GM18507 (cell line): ENCODE measurements around the gene C4orf54.

ENCODE experiments used
- DNase-seq: peaks from one replicate; pipeline ENCODE4 v3.0.0; 2011; ENCODE audit warnings: low read depth; ENCODE audit not compliant: insufficient read length; ENCODE audit errors: extremely low spot score
- FAIRE-seq: peaks from 2 replicates; lab custom pipeline; 2011; peaks lifted over from hg19 to GRCh38; lab: Jason Lieb, UNC

The C4orf54 gene

GRCh38 chr4:99657798-99658197, at the start of gene C4orf54:
TSS of gene C4orf54 (minus strand) at chr4:99657828. CDS start at chr4:99654648, 3,180 bp downstream.
- DNase-seq (no peak), FAIRE-seq (no peak)

DNA sequence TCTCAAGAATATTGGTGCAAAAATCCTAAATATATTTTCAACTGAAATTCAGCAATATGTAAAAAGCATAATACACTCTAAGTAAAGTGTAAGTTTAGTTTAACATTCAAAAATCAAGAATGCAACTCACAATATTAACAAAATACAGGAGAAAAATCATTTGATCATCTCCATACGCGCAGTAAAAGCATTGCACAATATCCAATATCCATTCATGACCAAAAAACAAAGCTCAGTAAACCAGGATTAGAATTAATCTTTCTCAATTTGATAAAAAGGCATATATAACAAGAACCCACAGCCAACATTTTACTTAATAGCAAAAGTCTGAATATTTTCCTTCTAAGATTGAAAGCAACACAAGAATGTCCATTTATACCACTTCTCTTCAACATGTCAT, 48.3 kb upstream of the C4orf54 start:
- DNase-seq (no peak), FAIRE-seq (no peak)

- FAIRE-seq = no peak
- no peak for DNase-seq
Observed at GRCh38 chr4:99696801-99697200, 39.2 kb upstream of the C4orf54 start.

DNA sequence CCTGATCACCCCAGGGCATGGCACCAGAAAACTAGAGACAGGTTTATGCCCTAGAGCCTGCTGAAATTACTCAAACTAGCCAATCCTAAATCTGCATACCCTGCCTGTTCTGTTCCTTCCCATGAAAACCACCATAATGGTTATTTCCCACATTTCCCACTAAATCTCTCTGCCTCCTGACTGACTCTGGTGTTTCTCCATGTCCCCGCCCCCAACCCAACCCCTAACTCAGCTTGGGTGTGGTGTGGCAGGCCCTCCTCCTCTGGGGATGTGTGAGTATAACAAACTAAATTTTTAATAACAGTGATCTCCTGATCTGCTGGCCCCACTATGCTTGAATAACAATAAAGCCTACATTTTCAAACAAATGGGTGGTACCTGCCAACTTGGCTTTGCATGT, 35.5 kb upstream of the C4orf54 start:
- FAIRE-seq (no peak), DNase-seq (no peak)

- DNase-seq = no peak
Observed at GRCh38 chr4:99690990-99691389, 33.4 kb upstream of the C4orf54 start.

DNA sequence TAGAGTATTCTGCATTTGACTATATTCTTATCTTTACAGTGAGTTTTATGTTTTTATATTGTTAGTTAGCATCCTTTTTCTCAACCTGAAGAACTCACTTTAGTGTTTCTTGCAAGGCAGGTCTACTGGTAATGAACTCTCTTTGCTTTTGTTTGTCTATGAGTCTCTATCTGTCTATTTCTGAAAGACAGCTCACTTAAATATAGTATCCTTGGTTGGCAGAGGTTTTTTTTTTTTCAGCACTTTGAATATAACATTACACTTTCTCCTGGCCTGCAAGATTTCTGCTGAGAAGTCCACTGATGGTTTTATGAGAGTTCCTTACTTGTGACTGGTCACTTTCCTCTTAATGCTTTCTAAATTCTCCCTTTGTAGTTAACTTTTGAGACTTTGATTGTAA, 32.8 kb upstream of the C4orf54 start:
- no peak for DNase-seq
- no peak for FAIRE-seq

More at GRCh38 chr4:99690990-99691389, 33.4 kb upstream of the C4orf54 start:
- no peak for FAIRE-seq

DNA sequence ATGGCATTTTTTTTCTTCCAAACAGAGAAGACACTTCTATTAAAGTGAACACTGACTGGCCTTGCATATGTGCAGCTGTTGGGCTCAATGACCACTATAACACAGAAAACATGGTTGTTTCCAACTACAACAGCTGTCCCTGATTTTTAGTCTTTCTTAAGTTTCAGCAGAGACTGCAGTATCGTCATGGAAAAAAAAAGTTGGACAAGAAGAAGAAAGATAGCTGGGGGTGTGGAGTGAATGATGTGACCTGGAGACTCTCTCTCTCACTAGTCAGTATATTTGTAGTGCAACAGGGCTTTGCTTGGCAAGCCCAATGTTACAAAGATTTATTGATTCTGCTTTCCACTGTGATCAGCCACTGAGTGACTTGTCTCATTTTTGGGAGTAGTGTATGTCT, 29.5 kb upstream of the C4orf54 start:
- no peak for DNase-seq

DNA sequence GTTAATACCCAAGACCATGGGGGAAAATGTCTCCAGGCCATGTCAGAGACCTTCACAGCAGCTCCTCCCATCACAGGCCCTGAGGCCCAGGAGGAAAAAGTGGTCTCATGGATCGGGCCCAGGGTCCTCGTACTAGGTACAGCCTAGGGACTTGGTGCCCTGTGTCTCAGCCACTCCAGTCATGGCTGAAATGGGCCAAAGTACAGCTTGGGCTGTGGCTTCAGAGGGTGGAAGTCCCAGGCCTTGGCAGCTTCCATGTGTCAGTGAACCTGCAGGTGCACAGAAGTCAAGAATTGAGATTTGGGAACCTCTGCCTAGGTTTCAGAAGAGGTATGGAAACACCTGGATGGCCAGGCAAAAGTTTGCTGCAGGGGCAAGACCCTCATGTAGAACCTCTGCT, 27.6 kb upstream of the C4orf54 start:
- no peak for DNase-seq
- FAIRE-seq = no peak

More for the DNA sequence above, 29.5 kb upstream of the C4orf54 start:
- no peak for FAIRE-seq

DNA sequence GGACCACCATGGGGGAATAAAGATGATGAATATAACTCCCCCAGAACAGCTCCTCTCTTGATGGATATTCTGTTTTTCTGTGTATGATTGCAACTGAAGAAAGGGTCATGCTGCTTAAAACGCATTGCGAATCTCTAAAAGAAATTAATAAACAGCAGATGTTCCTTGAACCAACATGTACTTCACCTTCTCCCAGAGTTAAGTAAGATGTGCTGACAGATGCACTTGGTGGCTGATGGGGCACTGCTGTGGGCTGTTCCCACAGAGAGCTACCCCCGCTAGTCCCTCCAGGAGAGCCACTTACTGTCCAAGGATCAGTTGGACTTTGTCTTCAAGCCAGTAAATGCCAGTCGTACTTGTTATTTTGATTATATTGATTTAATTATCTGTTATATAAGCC, 26.3 kb upstream of the C4orf54 start:
- FAIRE-seq (no peak), DNase-seq (no peak)

GRCh38 chr4:99679976-99680375, 22.3 kb upstream of the C4orf54 start:
- no peak for DNase-seq

DNA sequence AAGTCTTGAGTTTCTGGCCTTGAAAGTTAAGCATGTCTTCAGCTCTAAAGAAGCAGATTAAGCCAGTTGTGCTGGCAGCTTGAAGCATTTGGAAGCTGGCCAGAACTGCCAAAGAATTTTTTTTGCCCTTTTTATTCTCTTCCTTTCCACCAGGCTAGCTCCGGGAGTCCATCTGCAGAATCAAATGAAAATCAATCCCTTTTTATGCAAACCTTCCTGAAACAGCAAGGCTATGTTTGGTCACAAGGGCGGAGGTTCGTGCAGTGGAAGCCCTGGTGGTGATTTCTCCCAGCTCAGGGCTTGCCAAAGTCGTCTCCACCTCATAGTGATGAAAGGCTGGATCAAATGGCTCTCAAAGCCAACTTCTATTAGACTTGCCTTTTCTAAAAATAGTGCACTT, 21.6 kb upstream of the C4orf54 start:
- no peak for DNase-seq
- no peak for FAIRE-seq

More at GRCh38 chr4:99679976-99680375, 22.3 kb upstream of the C4orf54 start:
- no peak for FAIRE-seq

DNA sequence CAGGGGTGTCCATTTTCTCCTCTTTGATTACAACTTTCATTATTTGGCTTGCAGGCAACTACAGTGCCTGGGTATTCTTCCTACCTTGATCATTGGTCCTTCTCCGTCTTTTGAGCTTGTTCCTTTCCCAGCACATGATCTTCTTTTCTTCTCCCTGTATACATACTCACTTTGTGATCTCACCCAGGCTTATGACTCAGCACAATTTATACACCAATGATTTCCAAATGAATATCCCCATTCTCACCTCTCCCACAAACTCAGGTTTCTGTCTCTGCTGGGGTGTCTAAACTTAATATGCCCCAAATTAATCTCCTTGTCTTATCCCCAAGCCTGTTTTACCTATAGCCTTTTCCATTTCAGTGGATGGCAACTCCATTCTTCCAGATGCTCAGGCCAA, 19.5 kb upstream of the C4orf54 start:
- FAIRE-seq = no peak

GRCh38 chr4:99670409-99671073, 12.9 kb upstream of the C4orf54 start:
- FAIRE-seq = no peak

More for the DNA sequence above, 19.5 kb upstream of the C4orf54 start:
- no peak for DNase-seq

DNA sequence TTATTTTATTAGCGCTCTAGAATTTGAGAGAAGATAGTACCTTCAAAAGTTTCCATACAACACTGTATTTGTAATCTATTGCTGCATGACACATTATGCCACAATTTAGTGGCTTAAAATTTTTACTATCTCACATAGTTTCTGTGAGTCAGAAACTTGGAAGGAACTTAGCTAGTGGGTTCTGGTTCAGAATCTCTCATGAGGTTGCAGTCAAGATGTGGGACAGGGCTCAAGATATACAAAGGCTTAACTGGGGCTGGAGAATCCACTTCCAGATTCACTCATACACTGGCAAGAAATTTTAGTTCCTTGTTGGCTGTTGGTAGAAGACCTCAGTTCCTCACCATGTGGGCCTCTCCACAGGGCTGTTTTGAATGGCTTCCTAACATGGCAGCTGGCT, 11.5 kb upstream of the C4orf54 start:
- FAIRE-seq (no peak), DNase-seq (no peak)

More at GRCh38 chr4:99670409-99671073, 12.9 kb upstream of the C4orf54 start:
- DNase-seq = no peak

- no peak for DNase-seq
- no peak for FAIRE-seq
Observed at GRCh38 chr4:99668472-99668871, 10.8 kb upstream of the C4orf54 start.

GRCh38 chr4:99665983-99666382, 8.4 kb upstream of the C4orf54 start:
- DNase-seq (no peak), FAIRE-seq (no peak)

GRCh38 chr4:99664716-99665115, 7.1 kb upstream of the C4orf54 start:
- FAIRE-seq = no peak
- no peak for DNase-seq

GRCh38 chr4:99661907-99662306, 4.3 kb upstream of the C4orf54 start:
- DNase-seq (no peak), FAIRE-seq (no peak)

GRCh38 chr4:99658666-99659065, 1.0 kb upstream of the C4orf54 start:
- FAIRE-seq (no peak), DNase-seq (no peak)

DNA sequence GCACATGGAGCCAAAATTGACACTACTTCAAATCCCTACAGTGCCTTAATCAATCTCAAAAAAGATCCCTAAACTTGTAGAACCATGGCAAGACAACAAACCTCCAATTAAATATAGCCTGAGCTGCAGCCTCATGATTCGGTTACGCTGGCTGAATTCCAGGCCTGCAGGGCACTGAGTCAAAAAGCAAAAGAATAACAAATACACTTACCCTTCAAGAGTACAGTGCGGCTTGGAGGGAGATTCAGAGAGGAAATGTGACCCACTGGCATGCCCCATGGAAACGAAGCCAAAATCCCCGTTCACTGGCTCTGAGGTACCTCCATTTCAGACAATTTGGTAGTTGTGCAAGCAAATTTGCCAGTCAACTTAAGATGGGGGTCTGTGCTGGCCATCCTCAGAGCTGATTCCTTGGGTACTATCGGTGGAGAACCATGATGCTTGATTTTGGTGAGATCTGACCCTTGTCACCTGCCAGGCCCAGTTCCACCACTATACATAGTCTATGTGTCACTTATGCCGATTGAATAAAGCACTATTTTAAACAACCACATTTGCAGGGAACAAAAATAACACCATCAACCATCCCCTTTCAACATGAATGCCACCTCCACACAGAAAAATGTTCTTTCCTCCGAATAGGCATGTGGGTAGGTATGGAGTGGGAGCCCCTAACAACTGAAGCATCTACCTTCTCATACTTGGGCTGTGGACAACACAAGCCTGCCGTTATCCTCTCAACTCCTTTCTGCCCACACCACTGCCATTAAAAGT, 2.1 kb downstream of the C4orf54 start:
- no peak for DNase-seq
- FAIRE-seq = no peak

DNA sequence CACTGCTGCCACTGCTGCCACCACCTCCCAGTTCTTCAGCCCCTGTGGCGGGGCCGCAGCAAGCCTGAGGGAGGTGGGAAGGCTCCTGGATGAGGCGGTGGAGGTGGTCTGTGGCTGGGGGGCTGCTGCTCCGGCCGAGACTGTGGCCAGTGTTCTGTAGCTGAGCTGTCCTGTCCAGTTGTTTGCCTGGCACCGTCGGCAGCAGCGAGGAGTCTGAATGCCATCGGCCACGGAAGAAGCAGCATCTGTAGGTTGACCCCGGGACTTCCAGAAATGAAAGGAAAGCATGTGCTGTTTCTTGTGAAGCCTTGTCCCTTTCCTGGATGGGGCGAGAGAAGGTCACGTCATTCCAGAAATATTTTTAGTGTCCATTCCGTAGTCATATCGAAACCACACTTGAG, 3.3 kb downstream of the C4orf54 start:
- FAIRE-seq = no peak
- no peak for DNase-seq
